GM19351 (cell line): ENCODE results near the gene EPGN.
"Not testable (repeated sequence)": the region's sequence is repeated elsewhere in the genome, so short reads cannot be mapped to it uniquely, and the experiment has no call there.

Source experiments
- ATAC-seq: cut with Tn5 transposase; IDR thresholded peaks from one replicate; pipeline ENCODE4 v1.9.1; 2021; ENCODE audit warnings: mild to moderate bottlenecking, moderate library complexity; ENCODE audit not compliant: unreplicated experiment

EPGN gene

GRCh38 chr4:74335341-74336021 lies 27.2 kb downstream of the EPGN start:
- peak; percentile 90 for ATAC-seq

- no peak for ATAC-seq
These were observed 30.6 kb downstream of the EPGN start for GRCh38 chr4:74338792-74339333.

GRCh38 chr4:74339501-74339900 lies 31.2 kb downstream of the EPGN start:
- ATAC-seq: no peak

GRCh38 chr4:74340421-74340820 lies 32.2 kb downstream of the EPGN start:
- not testable (repeated sequence) for ATAC-seq

GRCh38 chr4:74344031-74344430 lies 35.8 kb downstream of the EPGN start:
- ATAC-seq: no peak

GRCh38 chr4:74353858-74354257 lies 45.6 kb downstream of the EPGN start:
- no peak for ATAC-seq

GRCh38 chr4:74357965-74358364 lies 49.7 kb downstream of the EPGN start:
- no peak for ATAC-seq

- no peak for ATAC-seq
These were observed 53.4 kb downstream of the EPGN start for GRCh38 chr4:74361671-74362070.

GRCh38 chr4:74362347-74362746 lies 54.1 kb downstream of the EPGN start:
- ATAC-seq: no peak

- ATAC-seq: no peak
These were observed 56.0 kb downstream of the EPGN start for GRCh38 chr4:74364256-74364651.

GRCh38 chr4:74364652-74365491 lies 56.6 kb downstream of the EPGN start, which contains the start of gene EREG:
Gene EREG (plus strand): TSS chr4:74365145. CDS start chr4:74365309, 164 bp downstream.
- ATAC-seq: peak; percentile 51

- no peak for ATAC-seq
These were observed 57.5 kb downstream of the EPGN start for GRCh38 chr4:74365761-74366160.
